ENCODE data around the gene SLC39A8.
"Not testable (repeated sequence)": the region's sequence is repeated elsewhere in the genome, so short reads cannot be mapped to it uniquely, and the experiment has no call there.

The SLC39A8 gene

DNA sequence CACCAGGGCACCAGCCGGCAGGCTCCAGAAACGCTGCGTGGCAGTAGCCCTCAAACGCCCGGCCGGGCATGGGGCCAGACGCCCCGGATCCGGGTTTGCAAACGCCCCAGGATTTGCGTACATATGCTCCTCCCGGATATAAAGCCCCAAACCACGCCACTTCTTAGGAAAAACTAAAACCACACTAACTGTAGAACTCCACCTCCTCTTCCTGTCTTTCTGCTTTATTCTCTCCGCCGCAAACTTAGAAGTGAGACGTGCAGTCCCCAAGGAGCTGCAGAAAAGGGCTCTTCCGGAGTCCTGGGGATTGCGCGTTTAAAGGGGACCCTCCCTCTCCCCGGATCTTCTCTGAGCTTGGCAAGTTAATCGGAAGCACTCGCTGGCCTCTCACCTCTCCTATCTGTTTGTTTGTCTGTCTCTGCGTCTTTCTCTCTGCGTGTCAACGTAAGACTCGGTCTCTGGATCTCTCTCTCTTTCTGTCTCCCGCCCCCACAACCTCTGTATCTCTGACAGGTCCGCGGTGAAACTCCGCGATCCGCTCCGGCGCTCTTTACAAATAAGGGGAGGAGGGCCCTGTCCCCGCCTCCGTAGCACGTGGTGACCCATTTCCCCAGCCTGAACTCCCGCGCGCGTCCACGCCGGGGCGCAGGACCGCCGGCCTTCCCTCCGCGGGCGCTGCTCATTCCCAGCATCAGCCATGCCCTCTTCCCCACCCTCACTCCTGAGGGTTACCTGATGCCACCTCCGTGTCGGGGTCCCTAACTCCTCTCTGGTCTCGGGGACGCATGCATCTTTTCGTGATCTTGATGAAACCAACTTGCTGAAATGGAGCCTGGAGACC lies at the start of gene SLC39A8:
TSS of gene SLC39A8 (minus strand) at position 529 of the 841 bp plus-strand sequence. CDS start 820 bp downstream, outside the sequence.
- TF ChIP-seq, protein P1, sequence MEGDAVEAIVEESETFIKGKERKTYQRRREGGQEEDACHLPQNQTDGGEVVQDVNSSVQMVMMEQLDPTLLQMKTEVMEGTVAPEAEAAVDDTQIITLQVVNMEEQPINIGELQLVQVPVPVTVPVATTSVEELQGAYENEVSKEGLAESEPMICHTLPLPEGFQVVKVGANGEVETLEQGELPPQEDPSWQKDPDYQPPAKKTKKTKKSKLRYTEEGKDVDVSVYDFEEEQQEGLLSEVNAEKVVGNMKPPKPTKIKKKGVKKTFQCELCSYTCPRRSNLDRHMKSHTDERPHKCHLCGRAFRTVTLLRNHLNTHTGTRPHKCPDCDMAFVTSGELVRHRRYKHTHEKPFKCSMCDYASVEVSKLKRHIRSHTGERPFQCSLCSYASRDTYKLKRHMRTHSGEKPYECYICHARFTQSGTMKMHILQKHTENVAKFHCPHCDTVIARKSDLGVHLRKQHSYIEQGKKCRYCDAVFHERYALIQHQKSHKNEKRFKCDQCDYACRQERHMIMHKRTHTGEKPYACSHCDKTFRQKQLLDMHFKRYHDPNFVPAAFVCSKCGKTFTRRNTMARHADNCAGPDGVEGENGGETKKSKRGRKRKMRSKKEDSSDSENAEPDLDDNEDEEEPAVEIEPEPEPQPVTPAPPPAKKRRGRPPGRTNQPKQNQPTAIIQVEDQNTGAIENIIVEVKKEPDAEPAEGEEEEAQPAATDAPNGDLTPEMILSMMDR (conservative IDR thresholded peaks at IDR 0.05; ENCODE audit: low read depth, low read length): peak; percentile 79

GRCh38 chr4:102392033-102392744 lies 46.9 kb upstream of the SLC39A8 start:
- DNase-seq (ENCODE audit: low read depth): no peak
- no peak overlapping the region for H3K4me3 ChIP-seq (ENCODE audit: low read depth, low read length)
- TF ChIP-seq, protein P1 (conservative IDR thresholded peaks at IDR 0.05; ENCODE audit: low read depth, low read length): no peak

More for the DNA sequence above, at the start of gene SLC39A8:
- peak; percentile 89 for DNase-seq (ENCODE audit: low read depth)
- peak within 1 kb of the TSS; percentile 75 for H3K4me3 ChIP-seq (ENCODE audit: low read depth, low read length)

GRCh38 chr4:102390438-102390837 lies 45.2 kb upstream of the SLC39A8 start:
- peak; percentile 47 for DNase-seq (ENCODE audit: low read depth)
- TF ChIP-seq, protein P1 (conservative IDR thresholded peaks at IDR 0.05; ENCODE audit: low read depth, low read length): no peak
- no peak overlapping the region for H3K4me3 ChIP-seq (ENCODE audit: low read depth, low read length)

- H3K4me3 ChIP-seq (ENCODE audit: low read depth, low read length): no peak overlapping the region
- no peak for DNase-seq (ENCODE audit: low read depth)
- TF ChIP-seq, protein P1 (conservative IDR thresholded peaks at IDR 0.05; ENCODE audit: low read depth, low read length): no peak
Measured at GRCh38 chr4:102388611-102389010, 43.3 kb upstream of the SLC39A8 start.

DNA sequence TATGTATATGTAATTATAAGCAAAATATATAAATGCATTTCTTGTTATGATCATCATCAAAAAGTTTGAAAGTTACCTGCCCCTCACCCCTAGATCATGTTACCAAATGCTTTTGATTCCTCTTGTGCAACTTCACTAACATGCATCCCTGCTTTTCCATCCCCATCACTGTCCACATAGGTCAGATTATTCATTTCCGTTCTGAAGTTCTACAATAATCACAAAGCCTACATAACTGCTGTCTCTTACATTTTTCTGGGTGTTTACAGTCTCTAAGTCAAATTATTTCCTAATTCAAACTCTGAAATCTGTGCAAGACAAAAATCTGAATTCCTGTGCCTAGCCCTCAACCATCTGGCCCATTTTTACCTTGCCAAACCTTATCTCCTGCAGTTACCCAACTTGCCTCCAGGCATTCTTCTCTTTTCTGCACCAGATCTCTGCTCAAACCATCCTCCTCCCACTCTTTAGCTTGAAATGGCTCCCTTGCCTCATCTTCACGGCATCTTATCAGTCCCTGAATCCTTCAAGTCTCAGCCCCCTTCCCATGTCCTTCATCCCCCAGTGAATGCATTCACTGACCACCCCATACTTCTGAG lies 42.4 kb upstream of the SLC39A8 start:
- peak; percentile 54 for DNase-seq (ENCODE audit: low read depth)
- TF ChIP-seq, protein P1 (conservative IDR thresholded peaks at IDR 0.05; ENCODE audit: low read depth, low read length): peak; percentile 7

DNA sequence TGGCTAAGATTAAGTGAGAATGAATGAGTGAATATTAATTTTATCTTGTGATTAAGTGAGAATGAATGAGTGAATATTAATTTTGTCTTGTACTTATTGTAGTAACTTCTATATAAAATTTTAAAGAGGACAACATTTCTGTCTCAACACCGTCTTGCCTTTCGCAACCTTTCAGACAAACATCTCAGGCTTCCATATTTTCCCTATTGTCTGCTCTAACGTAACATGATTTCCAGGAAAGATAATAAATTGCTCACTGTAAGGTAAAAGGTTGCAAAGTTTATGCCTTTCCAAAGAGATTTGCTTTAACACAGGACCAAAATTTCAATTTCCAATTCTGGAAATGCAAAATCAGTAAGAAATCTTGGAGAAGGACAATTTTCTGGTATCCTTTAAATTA lies 41.7 kb upstream of the SLC39A8 start:
- TF ChIP-seq, protein P1 (conservative IDR thresholded peaks at IDR 0.05; ENCODE audit: low read depth, low read length): no peak
- H3K4me3 ChIP-seq (ENCODE audit: low read depth, low read length): no peak overlapping the region
- DNase-seq (ENCODE audit: low read depth): no peak

More for the DNA sequence above, 42.4 kb upstream of the SLC39A8 start:
- no peak overlapping the region for H3K4me3 ChIP-seq (ENCODE audit: low read depth, low read length)

DNA sequence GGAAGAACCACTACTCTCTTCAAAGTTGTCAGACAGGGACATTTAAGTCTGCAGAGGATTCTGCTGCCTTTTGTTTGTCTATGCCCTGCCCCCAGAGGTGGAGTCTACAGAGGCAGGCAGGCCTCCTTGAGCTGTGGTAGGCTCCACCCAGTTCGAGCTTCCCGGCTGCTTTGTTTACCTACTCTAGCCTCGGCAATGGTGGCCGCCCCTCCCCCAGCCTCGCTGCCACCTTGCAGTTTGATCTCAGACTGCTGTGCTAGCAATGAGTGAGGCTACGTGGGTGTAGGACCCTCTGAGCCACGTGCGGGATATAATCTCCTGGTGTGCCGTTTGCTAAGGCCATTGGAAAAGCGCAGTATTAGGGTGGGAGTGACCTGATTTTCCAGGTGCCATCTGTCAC lies 35.0 kb upstream of the SLC39A8 start:
- H3K4me3 ChIP-seq (ENCODE audit: low read depth, low read length): not testable (repeated sequence)

More for the DNA sequence above, 35.0 kb upstream of the SLC39A8 start:
- DNase-seq (ENCODE audit: low read depth): not testable (repeated sequence)

All from choroid plexus epithelial cell (primary cell).